Activated CD4-positive, CD25-positive, alpha-beta regulatory T cell treated with anti-CD3 and anti-CD28 coated beads, Interleukin-2, amount 50 U/mL, for 24 hours (primary cell): ENCODE data around the gene PDZRN3.
A peak's percentile ranks its signal among the peaks of the same experiment; 100 is the strongest.

Experiments
- ATAC-seq, 2 donors: fragments of 150-1000 bp; cut with Tn5 transposase; one replicate each; pipeline ENCODE4 v1.10.0; 2021; ENCODE audit warnings: mild to moderate bottlenecking in 1 of 2, moderate library complexity in 1 of 2

The PDZRN3 gene

DNA sequence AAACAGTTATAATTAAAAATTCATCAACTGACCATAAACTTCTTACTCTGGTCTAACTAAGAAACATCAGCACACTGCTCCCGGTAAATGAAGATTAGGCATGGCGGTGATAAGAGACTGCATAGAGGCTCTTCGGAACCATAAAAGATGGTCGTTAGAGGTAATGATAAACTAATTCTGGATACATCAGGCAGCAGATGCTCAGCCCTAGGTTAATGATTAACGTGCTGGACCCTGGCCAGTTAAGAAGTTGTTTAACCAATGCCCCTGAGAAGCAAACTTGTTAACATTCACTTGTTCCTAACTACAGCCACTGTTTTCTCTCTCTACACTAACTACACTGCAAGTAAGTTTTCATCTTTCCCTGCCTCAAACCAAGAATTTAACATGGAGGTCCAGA, 111.5 kb downstream of the PDZRN3 start:
- ATAC-seq: no peak

DNA sequence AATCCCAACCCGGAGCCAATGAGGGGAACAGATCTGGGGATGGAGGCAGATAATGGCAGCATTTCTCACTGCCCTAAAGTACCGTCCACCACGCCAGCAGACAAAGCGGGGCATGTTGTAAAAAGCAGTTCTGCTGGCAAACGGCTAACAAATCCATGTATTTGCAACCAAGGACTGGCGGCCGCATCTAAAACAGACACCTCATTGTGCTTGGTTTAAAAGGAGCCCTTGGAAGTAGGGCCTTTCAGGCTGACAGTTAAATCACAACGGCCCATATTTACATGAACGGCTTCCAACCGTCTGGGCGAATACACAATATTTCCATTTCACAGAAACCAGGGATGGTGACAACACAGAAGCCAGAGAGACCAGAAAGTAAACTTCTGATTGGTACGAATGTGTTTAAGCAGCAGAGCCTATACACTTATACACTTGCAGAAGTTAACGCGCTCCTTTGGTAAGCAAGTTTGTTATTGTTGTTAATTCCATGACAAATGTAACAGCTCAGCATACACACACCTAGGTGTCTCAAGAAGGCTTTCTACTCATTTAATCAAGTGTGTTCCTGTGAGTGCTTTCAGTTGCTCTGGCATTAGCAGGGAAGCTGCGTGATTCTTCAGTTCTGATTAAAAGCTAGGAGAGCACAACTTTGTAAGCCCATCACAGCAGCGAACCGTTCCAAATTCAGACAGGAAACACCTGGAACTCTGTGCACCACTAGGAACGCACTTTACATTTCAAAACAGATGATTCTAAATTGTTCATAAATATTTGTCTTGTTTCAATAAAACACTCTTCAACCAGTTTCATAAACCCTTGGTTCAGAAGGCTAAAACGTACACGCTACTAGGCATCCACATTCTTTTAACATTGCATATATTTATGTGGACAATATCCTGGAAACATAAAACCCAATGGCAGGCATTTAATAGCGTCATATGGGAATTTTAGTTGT, 112.9 kb downstream of the PDZRN3 start:
- no peak for ATAC-seq

DNA sequence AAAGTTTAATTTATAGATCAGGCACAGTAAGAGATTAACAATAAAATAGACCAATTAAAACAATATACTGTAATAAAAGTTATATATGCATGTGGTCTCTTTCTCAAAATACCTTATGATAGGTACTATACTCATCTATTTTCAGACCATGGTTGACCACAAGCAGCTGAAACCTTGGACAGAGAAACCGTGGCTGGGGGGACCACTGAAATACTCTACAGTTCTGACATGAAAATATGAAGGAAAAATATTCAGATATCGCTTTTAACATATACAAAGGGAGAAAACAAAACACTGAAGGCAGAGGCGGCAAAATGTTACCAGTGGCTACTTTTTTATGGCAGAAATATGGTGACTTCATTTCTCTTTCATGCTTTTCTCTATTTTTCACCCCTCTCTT, 114.0 kb downstream of the PDZRN3 start:
- ATAC-seq: no peak

DNA sequence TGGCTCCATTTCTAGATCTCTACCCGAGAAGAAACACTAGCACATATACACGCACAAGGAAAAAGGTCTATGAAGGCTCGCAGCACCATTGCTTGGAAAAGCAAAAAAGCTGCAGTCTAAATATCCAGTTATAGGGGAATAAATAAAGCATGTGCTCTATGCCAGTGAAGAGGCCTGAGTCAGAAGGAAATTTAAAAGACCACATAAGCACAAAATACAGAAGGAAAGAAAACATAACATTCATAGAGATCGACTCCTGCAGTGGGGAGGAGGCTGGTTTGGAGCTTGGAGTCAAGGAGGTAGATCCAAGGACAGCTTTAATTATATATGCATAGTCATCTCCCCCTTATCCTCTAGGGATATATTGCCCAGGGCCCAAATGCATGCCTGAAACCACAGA, 114.4 kb downstream of the PDZRN3 start:
- no peak for ATAC-seq

DNA sequence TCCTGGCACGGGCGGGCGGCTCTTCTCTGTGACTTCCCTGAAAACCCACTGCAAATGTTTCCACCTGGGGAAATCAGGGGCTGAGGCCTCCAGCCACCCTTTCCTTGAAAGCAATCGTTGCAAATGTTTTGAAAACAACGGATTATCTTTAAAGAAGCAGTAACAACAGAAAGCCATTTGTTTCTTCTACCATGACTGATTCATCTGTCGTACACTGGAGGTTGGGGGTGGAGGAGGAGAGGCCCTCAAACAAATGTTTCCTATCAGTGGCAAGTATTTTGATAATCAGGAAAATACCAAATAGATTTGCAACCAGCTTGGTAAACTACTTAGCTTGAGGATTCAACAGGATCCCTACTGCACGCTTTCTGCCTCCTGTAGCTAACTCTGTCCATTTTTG, 114.9 kb downstream of the PDZRN3 start:
- no peak for ATAC-seq

DNA sequence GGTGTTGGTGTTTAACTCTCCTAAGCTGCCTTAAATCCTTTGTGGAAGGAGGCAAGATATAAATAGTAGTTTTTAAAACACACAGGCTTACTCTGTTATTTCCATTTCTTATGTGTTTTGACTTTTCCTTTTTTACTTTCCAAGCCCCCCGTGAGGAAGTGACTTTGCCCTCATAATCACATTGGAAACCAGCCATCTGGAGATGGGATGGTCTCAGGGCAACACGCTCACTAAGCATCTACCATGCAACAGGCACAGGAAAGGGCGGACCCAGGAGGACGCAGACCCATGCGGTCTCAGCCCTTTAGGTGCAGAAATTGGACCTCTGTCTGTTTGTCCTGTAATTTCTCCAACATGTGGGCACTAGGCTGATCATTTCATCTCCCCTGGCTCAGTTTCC, 115.7 kb downstream of the PDZRN3 start:
- ATAC-seq: no peak

DNA sequence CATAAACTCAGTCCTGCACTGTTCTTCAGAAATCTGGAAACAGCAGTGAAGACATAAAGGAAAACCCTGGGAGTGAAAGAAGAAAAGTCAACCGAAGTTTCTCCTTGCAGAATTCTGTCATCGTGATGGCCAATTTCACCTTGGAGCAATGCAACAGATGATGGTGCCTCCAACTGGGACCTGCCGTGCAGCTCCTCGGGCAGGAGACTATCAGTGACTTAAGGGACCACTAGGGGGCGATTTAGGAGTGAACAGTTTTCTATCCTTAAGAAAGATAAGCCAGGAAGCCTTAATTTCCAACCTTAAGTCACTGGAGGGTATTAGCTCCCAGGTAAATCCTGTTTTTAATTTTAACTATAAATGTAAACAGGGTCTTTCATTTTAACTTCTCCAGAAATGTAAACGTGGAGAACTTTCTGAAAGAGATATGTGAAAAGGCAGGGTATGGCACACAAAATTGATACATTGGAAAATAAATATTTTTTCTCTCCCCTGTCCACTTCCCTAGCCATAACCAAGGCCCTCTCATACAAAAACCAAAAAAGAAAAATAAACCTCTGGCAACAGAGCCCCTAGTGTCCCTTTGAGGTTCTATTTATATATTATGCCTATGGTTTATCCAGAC, 116.3 kb downstream of the PDZRN3 start:
- ATAC-seq: no peak

DNA sequence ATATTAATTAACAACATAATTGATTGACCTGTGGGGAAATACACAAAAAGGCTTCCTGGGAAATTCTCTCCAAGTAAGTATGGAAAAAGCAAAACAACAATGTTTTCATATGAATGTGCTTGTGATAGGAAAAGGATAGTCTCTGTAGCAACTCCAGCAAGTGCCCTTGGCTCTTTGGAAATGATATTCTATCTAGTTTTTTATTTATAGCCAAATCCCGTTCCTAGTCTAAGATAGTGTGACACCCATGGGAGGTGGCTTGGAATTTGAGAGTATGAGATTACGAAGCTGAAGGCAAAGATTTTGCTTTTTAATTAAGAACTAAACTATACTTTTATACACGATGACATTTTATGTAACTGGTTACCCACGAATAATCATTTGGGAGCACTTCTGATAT, 119.9 kb downstream of the PDZRN3 start:
- no peak for ATAC-seq

DNA sequence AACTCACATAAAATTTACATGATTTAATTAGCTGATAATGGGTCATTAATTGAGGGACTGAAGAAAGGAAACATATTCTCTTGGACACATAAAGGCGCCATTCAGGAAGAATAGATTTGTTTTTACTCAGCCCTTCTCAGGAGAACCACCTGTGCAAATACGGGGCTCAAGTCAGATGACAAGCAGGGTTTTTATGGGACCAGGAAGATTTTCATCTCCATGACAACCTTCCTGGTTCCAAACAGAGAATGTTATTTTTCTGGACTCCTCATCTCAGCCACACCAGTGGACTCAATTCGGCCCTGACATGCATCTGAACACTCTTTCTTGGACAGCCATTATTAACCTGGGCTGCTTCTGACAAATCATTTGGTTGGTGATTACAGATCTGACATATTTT, 120.5 kb downstream of the PDZRN3 start:
- ATAC-seq: no peak

DNA sequence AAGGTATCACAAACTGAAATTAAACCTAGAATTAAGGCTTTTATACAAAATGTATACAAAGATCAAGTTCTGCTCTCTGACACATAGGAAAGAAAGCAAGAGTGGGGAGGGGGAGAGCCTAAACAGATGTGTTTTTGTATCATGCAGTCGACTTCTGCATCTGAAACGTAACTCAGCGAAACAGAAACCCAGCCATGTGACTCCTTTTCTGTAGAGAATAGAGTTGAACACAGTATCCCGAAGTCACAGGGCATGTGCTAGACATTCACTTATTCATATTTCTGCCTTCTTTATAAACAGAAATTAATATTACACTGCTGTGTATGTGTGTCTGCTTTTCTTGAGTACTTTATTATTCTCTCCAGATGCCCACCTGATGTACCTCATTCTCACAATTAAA, 121.0 kb downstream of the PDZRN3 start:
- no peak for ATAC-seq

DNA sequence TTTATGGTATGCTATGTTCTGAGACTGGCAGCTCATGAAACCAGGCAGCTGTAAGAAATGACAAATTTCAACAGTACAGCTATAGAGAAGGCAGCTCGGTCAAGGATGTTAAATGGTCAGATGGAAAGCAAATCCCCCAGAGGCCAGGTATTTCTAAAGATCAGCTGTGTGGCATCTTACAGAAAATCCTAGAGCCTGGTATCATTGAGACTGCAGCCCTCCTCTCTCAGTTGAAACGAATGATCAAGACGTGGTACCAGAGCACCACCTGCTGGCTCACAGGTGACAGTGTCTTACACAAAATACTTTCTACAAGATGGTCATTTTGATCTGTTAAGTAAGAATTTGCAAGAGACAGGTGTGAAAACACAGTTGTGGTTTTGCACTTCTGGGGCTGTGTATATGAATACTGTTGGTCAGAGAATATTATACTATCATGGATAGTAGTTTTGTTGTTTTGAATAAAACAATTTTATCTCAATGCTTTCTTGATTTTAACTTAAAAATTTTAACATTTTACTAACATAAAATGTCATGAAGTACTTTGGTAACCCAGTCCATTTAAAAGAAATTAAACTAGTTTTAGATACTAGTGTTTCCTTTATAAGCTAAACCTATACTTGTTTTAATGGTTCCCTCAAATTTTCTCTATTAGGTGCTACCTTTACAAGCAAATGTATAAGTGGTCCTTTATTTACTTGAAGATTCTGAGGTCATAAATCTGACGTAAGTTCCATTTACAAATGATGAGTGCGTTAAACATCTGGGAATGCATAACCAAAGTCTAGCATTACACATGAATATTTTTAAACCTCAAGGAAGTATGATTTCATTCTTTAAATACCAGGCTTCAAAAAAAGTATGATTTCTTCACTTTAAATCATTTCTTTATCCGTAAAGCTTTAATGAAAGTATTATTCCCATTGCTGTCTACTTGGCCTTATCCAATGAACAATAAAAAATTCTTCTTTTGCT, 121.8 kb downstream of the PDZRN3 start:
- no peak for ATAC-seq

DNA sequence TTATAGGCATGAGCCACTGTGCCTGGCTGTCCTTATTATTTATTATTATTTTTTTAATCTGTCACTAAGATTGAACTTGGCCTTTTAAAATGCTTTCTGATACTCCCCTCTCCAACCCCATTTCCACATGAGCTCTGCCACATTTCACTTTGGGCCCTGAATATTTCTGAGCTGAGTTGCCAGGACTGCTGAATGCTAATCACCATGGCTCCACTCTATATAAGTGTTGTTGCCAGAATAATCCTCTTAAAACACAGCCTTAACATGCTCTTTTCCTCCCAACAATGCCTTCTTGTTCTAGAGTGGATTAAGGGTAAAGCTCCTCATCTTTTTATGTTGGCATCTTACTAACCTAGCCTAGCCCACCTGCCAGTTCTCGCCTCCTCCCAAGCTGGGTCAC, 124.4 kb downstream of the PDZRN3 start:
- no peak for ATAC-seq

DNA sequence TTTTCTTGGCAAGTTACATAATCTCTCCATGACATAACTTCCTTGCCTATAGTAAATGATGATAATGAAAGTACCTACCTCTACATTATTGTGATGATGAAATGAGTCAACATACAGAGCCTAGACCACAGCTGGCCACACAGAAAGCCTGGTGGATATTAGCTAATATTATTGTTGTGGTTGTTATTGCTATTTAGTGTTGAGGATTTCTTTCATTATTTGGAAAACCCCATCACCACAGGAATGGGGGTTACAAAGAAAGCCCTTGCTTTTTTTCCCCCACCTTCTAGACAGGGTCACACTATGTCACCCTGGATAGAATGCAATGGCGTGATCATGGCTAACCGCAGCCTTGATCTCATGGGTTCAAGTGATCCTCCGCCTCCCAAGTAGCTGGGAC, 125.0 kb downstream of the PDZRN3 start:
- no peak for ATAC-seq

DNA sequence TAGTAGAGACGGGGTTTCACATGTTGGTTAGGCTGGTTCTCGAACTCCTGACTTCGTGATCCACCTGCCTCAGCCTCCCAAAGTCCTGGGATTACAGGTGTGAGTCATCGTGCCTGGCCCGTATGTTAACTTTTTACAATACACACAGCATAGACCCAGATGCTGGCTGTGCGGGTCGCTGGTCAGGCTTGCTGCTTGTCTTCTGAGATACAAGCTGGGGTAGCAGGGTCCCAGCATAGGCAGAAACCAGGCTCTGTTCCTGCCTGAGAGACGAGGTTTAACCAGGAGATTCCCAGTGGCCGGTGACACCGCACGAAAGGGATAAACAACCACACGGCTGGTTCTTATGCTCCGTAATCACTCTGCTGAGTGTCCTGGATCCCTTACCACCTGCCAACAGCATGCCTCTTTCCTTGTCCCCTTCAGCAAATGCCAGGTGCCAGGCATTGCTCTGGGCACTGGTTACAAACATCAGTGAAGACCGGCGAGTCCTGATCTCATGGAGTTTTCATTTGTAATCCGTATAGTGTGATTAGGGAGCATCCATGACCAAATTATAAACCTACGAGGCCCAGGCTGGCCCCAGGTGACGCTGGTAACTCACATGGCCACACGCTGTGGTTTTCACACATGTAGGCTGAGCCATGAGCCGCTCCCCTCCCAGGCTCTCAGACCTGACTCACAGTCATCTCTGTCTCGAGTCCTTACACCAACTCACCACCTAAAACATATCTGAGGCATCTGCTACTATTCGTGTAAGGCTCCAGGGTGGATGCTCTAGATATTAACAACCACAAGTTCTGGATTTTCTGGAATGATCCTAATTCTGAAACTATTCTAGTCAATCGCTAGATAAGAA, 125.7 kb downstream of the PDZRN3 start:
- ATAC-seq: no peak

DNA sequence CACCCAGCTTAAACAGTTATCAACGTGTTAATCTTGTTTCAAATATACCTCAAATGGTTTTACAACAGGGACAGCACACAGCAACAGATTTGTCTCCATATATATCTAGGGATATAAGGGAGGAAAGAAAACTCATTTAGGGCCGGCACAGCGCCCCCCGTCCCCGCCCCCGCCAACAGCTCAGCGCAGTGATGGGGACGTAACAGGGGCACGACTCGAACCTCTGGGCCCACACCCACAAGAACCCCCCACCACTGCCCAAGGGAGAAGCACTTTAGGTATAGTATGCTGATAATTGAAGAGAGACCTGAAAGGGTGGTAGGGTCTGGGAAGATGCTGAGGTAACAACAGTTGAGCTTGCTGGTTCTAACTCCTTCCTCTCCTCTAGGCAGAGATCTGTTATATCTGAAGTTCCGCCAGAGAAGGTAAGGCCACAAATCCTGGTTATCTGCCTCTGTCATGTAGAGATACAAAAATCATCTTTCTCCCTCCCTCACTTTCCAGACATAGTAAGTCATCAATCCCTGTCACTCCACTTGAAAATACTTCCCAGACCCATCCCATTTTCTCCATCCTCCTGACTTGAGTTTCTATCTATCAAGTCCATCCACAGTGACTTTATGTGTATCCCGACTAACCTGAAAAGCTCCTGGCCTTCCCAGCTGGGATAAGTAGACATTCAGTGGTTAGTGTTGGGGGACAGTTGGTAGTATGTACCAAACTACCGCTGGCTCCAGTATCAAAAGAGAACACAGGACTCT, 126.9 kb downstream of the PDZRN3 start:
- peak in 1 of 2 donors; percentile 21 for ATAC-seq

DNA sequence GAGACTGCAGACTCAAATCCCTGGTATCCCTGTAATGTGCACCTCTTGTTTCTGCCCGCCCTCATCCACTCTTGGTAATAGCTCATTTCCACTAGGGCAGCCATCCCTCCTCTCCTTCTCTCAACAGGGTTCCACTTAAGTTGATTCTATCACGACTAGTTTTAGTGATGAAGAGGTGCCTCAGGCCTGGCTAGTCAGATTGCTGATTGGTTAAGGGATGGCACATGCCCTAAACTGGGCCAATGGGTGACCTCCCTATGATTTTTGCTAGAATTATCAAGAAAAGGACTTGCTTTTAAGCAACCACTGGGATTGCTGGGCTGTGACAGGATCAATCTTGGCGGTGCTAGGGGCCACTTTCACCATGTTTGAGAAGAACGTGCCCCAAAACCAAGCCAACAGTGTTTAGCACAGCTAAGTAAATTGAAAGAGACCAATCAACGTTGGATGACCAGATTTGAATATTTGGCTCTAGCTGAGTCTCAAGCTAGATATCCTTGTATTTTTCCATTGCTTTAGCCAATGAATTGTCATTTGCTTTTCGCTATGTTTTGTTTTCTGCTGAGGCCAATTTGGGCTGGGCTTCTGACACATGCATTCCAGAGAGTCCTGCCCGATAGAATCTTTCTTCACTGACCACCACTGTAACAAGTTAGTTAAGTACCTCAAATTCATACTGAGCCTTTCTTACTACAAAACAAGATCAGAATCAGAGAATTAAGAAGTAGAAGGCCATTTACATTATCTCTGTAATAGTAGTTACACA, 131.0 kb downstream of the PDZRN3 start:
- no peak for ATAC-seq

DNA sequence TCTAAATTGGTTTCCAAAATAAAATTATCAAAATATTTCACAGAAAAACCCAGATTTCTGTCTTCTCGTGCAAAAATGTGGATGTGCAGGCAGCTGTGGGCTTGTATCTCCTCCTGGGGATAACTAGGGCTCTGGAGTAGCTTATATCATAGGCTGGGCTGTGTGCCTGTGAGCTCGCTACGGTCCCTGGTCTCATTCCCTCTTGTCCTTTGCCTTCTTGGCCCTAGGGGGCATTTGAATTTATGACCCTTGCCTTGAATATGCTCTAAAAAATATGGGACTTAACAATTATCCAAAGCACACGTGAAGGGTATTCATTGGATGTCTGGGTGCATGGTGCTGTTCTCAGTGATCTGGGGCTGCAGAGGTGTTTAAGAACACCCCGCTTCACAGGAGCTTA, 132.6 kb downstream of the PDZRN3 start:
- ATAC-seq: no peak

DNA sequence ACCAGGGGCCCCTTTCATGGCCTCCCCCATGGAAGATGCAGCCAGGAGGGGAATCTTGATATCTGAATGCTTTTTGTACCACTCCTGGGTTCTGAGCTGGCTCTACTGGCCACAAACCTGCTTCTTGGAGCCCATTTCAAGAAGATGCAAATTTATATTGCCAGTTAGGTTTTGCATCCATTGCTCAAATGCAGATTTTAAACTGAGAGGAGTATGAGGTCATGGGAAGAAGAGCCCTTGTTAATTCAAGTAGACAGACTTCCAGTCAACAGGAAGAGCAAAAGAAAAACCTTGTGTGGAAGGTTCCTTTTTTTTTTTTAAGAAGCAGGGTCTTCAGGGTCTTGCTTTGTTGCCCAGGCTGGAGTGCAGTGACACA, 133.5 kb downstream of the PDZRN3 start:
- no peak for ATAC-seq

DNA sequence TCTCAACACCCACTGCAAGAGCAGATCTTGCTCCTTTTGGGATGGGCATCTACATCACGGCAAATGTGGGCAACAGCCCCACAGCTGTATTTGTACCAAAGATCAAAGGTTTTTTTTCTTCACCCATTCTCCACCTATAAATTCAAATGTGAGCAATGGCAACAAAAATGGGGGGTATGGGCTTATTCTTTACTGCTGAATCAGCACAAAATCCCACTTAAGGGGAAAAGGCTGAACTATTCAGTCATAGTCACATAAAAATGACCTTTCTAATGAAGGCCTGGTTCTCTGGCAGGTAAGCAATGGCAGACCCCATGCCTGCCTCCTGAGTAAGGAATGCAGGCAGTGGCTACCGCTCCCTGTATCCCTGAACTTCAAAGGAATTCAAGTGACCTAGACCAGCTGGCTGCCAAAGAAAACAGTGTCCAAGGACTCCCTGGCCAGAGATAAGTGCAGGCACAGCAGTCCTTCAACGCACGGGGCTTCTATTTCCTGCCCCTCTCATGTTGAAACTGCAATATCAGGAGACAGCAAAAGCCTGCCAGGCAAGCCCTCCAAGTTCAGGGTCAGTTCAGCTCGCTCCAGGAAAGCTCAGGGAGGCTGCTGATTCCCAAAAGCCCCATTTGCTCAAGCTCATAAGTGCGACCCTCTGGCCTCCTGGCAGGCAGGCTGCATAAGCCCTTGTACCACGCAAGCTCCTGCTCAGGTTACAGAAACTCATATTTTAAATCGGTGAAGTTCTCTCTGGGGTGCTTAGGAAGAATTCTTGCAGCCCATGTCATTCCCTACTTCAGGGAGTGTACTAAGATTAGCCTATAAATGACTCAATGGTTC, 134.1 kb downstream of the PDZRN3 start:
- ATAC-seq: no peak

DNA sequence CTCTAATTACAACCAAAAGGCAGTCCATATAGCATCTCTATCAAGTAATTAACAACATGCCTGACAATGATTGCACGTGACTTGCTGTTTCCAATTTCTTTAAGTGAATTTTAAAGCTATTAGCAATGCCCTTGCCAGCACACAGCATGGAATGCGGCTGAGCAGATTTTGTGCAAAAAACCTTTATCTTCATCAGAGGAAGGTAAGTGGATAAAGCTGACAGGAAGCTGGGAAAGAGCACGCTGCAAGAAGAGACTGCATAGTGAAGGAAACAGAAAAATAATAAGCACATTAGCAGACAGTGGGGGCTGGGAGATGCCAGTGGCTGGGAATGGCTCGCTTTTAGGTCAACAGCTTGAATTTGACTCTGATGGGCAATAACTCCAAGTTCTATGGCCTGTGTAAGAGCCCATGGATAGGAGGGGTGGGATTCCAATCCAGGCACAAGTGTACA, 138.8 kb downstream of the PDZRN3 start:
- ATAC-seq: no peak
